Stimulated activated CD8-positive, alpha-beta memory T cell treated with anti-CD3 and anti-CD28 coated beads, Interleukin-15, amount 100 ng/mL, for 4 hours (primary cell): ENCODE results near the gene DLG4.
"Not testable (repeated sequence)": the region's sequence is repeated elsewhere in the genome, so short reads cannot be mapped to it uniquely, and the experiment has no call there.

ENCODE experiments used
- DNase-seq, 2 donors: peaks; one replicate each; pipeline ENCODE4 v3.0.0-alpha.2; 2020; ENCODE audit warnings: low read depth in 2 of 2

DLG4 gene

GRCh38 chr17:7158424-7158823 is 61.2 kb downstream of the DLG4 start:
- not testable (repeated sequence) for DNase-seq

GRCh38 chr17:7156342-7156940 is 63.2 kb downstream of the DLG4 start:
- DNase-seq, result no peak

- no peak for DNase-seq
These were observed 71.9 kb downstream of the DLG4 start for GRCh38 chr17:7147772-7148171.

- no peak for DNase-seq
These were observed 73.5 kb downstream of the DLG4 start for GRCh38 chr17:7146115-7146514.

- DNase-seq, result no peak
These were observed 75.4 kb downstream of the DLG4 start for GRCh38 chr17:7144213-7144612.

- no peak for DNase-seq
These were observed 77.8 kb downstream of the DLG4 start for GRCh38 chr17:7141824-7142223.

GRCh38 chr17:7139400-7139799 is 80.2 kb downstream of the DLG4 start:
- DNase-seq, result no peak

GRCh38 chr17:7138800-7139381 is 80.7 kb downstream of the DLG4 start:
- DNase-seq, result no peak

- no peak for DNase-seq
These were observed 82.3 kb downstream of the DLG4 start for GRCh38 chr17:7137171-7137943.
